NCI-H1694 treated with DMSO at 0.1 percent for 48 hours (cell line): ENCODE measurements around the gene TTC21A.
"Not testable (repeated sequence)": the region's sequence is repeated elsewhere in the genome, so short reads cannot be mapped to it uniquely, and the experiment has no call there.

Experiments
- DNase-seq: peaks from one replicate; lab custom pipeline; 2025; lab: John Stamatoyannopoulos, UW

TTC21A gene, protein sequence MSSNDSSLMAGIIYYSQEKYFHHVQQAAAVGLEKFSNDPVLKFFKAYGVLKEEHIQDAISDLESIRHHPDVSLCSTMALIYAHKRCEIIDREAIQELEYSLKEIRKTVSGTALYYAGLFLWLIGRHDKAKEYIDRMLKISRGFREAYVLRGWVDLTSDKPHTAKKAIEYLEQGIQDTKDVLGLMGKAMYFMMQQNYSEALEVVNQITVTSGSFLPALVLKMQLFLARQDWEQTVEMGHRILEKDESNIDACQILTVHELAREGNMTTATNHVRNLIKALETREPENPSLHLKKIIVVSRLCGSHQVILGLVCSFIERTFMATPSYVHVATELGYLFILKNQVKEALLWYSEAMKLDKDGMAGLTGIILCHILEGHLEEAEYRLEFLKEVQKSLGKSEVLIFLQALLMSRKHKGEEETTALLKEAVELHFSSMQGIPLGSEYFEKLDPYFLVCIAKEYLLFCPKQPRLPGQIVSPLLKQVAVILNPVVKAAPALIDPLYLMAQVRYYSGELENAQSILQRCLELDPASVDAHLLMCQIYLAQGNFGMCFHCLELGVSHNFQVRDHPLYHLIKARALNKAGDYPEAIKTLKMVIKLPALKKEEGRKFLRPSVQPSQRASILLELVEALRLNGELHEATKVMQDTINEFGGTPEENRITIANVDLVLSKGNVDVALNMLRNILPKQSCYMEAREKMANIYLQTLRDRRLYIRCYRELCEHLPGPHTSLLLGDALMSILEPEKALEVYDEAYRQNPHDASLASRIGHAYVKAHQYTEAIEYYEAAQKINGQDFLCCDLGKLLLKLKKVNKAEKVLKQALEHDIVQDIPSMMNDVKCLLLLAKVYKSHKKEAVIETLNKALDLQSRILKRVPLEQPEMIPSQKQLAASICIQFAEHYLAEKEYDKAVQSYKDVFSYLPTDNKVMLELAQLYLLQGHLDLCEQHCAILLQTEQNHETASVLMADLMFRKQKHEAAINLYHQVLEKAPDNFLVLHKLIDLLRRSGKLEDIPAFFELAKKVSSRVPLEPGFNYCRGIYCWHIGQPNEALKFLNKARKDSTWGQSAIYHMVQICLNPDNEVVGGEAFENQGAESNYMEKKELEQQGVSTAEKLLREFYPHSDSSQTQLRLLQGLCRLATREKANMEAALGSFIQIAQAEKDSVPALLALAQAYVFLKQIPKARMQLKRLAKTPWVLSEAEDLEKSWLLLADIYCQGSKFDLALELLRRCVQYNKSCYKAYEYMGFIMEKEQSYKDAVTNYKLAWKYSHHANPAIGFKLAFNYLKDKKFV (N-terminal part only)

DNA sequence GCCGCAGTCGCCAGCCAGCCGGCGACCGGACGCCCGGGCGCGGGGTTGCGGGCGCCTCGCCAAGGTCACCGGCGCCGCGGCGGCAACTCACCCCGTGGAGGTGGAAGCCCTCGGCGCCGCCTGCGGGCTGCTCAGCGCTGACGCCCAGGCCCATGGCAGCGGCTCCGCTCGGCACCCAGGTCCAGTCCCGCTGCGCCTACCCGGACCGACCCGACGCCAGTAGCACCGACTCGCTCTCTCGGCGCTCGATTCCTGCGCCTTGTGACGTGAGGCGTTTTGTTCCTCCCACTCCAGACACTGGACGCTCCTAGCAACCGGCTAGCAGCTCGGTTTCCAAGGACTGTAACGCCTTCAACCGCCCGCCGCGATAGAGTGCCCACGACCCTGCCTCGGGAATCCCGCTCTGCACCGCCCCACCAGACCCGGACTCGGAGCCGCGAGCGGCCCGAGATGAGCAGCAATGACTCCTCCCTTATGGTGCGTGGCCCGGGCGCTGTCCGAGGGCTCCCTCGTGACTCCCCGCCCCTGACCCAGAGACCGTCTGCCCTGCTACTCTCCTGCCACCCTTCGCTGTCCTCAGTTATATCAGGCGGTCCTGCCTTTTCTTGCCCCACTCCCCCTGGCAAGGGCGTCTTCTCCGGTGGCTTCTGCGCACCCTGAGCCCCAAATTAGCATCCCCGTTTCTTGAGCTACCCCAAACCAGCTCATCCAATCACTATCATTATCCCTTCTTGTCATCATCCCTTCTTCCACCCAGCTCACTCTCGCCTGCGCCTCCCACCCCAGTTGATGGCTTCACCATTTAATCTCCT lies at the start of gene TTC21A, which contains the start of gene GORASP1:
TTC21A (plus strand) TSS at position 293 of the 812 bp plus-strand sequence; CDS start at position 451, 158 bp downstream.
GORASP1 (minus strand) TSS at position 240 of the 812 bp plus-strand sequence; CDS start at position 154, 86 bp downstream.
- DNase-seq, result peak; percentile 11

DNA sequence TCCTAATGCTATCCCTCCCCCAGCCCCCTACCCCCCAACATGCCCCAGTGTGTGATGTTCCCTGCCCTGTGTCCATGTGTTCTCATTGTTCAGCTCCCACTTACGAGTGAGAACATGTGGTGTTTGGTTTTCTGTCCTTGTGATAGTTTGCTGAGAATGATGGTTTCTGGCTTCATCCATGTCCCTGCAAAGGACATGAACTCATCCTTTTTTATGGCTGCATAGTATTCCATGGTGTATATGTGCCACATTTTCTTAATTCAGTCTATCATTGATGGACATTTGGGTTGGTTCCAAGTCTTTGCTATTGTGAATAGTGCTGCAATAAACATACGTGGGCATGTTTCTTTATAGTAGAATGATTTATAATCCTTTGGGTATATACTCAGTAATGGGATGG lies 46.3 kb upstream of the TTC21A start:
- not testable (repeated sequence) for DNase-seq

DNA sequence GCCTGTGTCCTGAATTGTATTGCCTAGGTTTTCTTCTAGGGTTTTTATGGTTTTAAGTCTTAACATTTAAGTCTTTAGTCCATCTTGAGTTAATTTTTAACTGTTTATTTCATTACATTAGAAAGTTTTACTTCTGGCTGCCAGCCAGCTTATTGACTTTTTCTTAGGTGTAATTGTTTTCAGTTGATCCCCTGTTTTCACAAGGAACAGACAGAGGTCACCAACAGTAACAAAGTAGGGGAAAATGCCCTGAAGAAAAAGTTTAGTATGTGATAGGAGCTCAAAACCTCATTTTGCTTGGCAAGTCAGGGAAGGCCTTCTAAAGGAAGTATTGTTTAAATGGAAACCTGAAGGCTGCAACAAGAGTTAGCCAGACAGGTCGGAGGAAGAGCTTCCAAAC lies 45.3 kb upstream of the TTC21A start:
- no peak for DNase-seq

DNA sequence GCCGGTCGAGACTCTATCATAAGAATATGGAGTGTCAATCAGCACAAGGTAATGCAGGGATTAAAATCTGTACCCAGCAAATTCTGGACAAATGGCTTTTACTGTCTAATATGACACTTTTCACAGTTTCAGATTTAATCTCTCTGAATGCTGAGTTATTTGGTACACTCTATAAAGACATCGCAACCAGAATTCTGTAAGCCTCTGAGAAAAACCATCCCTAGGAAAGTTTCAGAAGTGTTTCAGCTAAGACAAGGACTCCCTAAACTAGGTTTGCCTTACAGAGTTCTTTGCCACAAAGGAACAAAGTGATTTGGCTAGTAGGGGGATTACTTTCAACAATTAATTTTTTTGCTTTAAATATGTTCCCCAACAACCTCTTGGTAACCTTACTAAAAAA lies 44.3 kb upstream of the TTC21A start:
- no peak for DNase-seq

DNA sequence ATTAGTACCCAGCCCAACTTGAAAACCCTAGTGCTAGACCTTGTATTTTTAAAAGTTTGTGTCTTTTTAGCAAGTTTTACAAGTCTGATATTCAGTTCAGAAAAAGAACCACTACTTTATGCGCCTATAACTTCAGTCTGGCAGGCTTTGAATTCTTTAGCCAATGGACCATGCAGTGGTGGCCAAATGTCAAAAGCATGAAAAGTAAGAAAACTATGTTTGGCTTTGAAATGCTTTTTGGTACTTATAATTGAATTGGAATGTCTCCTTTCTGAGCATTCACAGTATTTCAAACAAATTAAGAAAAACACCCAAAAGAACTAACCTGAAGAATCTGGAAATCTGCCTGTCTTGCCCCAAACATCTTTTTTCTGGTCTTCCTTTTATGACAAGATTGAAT lies 42.8 kb upstream of the TTC21A start:
- no peak for DNase-seq

DNA sequence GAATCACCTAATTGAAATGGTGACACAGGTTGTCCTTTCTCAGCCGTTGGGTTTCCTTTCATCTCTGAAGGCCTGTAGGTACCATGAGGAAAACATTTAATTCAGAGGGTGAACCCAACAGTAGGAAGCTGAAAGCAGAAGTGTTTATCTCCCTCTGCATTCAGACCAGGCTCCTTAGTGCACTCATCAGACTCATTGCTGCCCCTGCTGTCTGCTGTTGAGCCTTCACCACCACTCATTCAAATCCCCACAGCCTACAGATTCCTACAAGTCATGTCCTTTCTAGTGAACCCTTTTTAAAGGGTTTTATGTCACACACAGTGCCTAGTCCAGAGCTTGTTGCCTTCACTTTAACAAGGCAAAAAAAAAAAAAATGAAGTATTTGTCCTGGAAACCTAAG lies 42.3 kb upstream of the TTC21A start:
- no peak for DNase-seq

DNA sequence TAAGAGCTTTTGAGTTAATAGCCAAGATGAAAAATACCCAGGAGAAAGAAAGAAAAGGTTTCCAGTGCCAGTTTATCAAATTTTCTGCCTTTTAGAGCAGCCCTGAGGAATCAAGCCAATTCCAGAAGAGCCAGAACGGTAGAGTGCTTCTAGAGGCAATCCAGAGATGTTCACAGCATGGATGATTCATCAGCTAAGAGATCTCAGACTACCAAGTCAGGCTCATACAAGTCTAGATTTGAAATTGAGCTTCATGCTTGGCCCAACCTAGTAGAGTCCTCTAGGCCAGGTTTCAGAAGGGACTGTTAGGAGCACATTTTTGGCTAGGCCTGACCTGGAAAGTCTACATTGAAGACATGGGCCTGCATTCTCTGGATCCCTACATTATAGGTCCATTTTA lies 40.2 kb upstream of the TTC21A start:
- DNase-seq, result no peak

DNA sequence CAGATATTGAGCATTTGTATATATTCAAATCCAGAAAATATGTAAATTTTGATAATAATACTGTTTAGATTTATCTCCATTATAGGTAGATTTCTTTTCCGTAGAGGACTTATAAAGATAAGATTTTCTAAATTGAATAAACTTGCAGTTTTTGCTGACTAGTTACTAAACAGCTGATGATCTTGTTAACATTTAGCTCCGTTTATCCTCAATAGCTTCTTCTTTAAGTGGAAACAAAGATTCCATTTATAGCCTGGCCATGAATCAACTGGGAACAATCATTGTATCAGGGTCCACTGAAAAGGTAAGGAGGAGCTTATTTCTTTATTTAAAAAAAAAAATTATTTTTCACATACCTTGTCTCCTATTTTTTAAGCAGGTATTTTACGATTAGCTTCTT lies 38.9 kb upstream of the TTC21A start:
- DNase-seq, result no peak

DNA sequence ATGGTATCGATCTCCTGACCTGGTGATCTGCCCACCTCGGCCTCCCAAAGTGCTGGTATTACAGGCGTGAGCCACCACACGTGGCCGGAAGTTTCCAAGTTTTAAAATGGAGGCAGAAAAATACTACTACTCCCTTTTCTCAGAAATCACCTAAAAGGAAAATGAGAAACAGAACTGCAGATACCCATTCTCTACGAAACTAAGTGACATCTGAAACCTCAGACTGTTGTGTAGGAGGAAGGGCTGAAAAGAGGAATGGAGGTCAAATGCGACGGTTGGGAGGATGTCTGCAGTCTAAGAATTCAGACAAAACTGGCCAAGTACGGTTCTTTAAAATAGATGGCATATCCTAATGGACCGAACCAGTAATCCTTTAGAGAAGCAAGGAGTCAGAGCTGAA lies 31.6 kb upstream of the TTC21A start:
- no peak for DNase-seq

DNA sequence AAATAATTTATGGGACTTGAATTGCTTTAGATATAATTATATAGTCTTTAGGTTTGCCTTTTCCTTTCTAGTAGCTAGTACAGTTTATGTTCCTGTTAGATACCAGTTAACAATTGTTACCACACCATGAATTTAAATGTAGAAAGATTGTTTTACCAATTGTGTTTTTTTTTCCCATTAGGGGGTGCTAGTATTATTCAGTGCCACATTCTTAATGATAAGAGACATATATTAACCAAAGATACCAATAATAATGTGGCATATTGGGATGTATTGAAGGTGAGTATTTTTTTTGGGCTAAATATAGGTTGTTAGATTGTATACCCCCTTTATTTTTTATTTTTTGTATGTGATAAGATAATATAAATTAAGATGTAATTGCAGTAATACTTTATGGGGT lies 27.9 kb upstream of the TTC21A start:
- no peak for DNase-seq

DNA sequence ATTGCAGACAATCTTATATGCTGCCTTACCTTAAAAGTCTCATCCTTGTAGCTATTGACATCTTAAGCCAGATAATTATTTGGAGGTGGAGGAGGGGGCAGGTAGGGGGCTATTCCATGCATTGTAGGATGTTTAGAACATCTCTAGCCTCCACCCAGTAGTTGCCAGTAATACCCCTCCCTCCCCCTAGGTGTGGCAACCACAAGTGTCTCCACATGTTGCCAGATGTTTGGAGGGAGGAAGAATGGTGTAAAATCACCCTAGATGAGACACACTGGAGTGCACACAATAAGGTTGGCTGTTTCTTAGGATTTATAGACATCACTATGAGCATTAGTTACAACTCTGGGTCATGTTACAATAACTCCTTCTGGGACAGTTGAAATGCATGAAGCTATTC lies 27.5 kb upstream of the TTC21A start:
- no peak for DNase-seq

DNA sequence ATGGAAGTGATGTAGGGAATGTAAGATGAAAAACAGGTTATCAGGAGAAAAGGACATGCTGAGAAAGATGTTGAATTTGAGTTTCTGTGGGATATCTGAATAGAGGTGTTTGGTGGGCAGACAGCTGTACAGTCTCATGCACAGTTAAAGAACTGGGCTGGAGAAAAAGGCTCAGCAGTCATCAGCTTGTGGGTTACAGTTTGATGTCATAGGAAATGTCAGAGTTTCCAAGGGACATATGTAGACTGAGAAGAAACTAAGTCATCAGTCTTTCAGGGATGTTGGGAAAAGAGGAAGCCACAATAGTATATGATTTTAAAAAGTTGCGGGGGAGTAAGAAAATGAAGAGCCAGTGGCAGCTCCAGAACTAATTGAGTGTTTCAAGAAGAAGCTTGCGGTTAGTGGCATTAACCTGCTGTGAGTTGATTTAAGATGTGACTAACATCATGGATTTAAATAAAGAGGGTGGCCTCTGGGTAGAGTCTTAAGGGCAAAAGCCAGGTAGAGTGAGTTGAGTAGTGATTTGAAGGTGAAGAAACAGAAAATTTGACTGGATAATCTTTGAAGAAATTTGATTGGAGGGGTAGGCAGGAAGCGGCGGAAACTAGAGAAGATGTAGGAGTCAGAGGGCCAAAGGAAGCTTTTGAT lies 24.7 kb upstream of the TTC21A start:
- no peak for DNase-seq

DNA sequence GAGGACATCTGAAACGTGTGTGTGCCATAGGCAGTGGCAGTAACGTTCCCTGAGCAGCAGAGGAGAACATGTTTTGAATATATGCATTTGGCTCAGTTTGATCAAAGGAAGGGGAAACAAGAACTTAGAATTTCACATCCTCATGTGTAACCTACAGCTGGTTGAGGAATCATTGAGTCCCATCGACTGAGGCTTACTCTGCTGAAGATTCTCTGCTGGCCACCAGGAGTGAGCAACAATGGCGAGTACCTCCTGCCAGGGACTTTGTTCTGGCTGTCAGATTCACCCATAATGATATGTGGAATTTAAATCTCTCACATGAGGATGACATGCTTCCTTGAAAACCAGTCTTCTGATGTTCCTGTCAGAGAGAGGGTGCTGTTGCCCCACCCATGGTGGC lies 21.3 kb upstream of the TTC21A start:
- DNase-seq, result no peak

DNA sequence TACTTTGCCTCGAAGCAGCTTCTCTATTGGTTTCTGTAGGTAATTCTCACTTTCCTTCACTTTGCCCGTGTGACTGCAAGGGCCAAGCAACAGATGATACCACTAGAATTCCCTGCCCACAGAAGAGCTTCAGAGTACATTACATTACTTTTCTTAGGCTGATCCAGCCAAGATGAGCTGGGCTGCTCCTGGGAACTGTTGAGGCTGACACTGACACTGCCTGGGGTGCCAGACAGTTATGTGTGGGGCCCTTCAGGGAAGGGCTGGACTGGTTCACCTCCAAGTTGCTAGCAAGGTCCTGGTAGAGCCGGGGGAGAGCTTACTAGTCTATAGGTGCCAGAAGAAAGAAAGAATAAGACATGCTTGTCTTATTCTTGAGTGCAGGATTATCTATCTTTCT lies 19.0 kb upstream of the TTC21A start:
- DNase-seq, result no peak

DNA sequence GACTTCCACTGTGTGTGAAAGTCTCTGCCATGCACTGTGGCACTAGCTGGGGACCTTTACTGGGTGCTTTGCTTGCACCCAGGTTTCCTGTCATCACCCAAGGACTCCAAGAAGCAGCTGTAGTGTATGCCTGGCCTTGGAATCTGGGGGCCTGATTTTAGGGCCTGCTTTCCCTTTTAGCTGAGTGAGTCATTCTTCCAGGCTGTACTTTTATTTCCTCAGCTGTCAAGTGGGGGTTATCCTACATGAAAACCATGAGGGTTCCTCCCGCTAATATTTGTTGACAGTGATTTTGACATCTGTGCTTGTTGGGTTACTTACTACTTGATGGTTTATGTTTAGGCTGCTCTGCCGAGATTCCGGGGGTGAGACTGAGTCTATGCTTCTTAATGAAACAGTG lies 18.6 kb upstream of the TTC21A start:
- no peak for DNase-seq

DNA sequence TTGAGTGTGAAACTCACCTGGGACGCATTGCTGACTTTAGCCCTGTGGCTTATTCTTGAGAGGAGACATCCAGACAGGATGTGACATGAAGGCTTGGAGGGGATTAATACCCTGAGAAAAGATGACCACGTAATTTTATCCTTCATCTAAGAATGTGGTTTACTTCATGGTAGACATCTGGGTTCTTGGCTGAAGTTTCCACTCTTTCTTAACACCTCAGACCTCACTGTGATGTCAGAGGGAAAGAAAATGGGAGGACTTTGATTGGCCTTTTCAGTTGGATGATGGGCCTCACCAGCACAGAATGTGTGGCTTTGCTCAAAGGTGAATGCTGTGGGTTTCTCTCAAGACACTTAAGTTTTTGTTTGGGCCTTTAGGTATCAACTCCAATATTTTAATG lies 16.6 kb upstream of the TTC21A start:
- DNase-seq, result no peak

DNA sequence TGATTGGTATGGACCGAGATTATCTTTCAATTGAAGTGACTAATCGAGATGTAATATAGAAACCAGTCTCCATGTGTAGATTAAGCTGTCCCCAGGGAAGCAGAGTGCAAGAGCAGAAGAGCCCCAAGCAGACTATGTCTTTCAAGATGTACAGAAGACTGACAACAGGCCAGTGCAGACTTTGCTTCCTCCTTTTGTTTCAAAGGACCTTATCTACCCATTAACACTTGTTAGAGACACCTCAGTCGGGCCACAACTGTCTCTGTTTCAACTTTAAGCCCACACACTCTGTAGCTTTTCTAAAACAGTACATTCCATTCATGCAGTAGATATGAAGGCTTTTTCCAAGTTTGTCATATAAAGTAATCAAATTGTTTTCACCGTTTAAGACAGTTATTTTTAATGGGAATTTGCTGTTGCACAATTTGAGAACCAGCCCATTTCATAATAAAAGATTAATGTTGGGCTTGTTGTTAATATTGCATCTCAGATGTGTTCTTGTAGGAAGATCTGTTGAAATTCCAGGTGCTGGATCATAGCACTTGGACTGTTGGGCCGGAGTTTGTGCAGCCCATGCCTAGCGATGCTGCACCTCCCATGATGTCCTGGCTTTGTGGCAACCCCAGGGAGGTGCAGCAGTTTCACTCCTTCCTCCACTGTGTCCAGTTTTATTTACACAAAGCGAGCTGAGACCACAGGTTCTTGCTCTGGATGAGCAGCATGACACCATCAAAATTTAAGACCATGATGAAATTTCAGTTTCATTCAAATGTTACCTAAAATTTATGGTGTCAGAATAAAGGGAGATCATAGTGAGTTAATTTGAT lies 12.4 kb upstream of the TTC21A start:
- DNase-seq, result no peak

DNA sequence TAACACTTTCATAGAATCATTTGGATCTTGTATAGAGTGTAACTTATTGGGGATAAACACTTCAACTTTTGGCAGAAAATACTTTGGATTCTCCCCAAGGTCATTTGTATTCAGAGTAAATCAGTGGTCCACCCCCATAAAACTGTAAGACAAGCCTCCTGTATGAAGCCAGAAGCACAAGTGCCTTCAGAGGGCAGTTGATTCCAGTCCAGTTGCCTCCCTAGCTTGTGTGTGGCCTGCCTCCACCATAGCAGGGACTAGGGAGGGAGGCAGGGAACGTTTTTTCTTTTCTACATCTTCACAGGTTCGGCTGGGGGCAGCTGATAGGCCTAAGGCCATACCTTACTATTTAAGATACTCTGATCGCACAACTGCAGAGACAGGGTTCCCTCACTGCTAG lies 11.7 kb upstream of the TTC21A start:
- no peak for DNase-seq

DNA sequence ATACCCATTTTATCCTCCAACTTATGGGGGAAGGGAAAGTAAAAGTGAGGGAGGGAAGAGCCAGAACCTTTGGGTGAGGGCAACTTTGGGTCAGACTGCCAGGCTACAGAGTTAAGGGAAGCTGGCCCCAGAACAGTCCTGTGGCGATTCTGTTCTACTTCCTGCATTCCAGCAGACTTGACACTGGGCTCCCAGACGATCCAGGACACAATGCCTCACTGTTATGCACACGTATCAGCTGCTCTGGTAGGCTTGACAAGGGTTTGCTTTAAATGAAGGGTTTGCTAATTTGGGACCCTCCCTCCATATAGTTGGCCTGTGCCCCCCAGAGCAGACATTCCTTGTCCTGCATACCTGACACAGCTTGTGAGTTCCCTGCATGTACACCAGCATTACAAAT lies 10.7 kb upstream of the TTC21A start:
- no peak for DNase-seq
